HCT116 (cell line): ENCODE results near the gene C22orf39. TPM values are rescaled to one million over a fixed set of nuclear protein-coding genes. Genes with fewer than 3 reads are reported as not detected.

Source experiments
- ATAC-seq: fragments of 200-7000 bp; cut with Tn5 transposase; 2 replicates; pipeline ENCODE4 v1.9.1; 2020; ENCODE audit warnings: mild to moderate bottlenecking, moderate library complexity
- BruUV-seq: library from RNA; stranded (reverse); fragments of 400-500 nt; replicated peaks from 2 replicates; lab custom pipeline; 2021; lab: Mats Ljungman, UMichigan
- CTCF ChIA-PET: fragments of 300-600 bp; sonication (Branson Sonifier 250); formaldehyde crosslinking; loops from one replicate; lab custom pipeline; 2021; ENCODE audit warnings: antibody characterized with exemption; lab: Charles Lee
- POLR2A ChIA-PET: fragments of 300-600, 350-600 bp; sonication (Branson Sonifier 250); formaldehyde crosslinking; loops from one replicate; lab custom pipeline; 2021; ENCODE audit warnings: antibody characterized with exemption; lab: Charles Lee
- RAD21 ChIA-PET, 2 experiments: fragments of 300-600 bp; sonication (Branson Sonifier 250); formaldehyde crosslinking; loops; one replicate each; lab custom pipeline; 2023; ENCODE audit warnings: low total read pairs in 2 of 2; ENCODE audit not compliant: uncharacterized antibody in 2 of 2, unreplicated experiment in 2 of 2, low non-redundant PET in 1 of 2; lab: Charles Lee
- DNase-seq: peaks from one replicate; pipeline ENCODE4 v3.0.0-alpha.2; 2010; ENCODE audit warnings: low read depth, low spot score
- H2AFZ ChIP-seq: fragments of 200-600 bp; shearing (Covaris generic), sonication (generic); 2 replicates; pipeline ENCODE4 v1.6.1; 2017; ENCODE audit warnings: low read depth, mixed run types, mixed read lengths, antibody characterized with exemption, low read length; ENCODE audit not compliant: poor library complexity, severe bottlenecking
- H3K27ac ChIP-seq: 2 replicates; pipeline ENCODE4 v1.5.1; 2012; ENCODE audit warnings: low read depth, low read length
- H3K27me3 ChIP-seq: fragments of 200-600 bp; sonication (generic); 2 replicates; pipeline ENCODE4 v1.6.1; 2016; ENCODE audit warnings: mixed run types, low read length, mixed read lengths; ENCODE audit not compliant: insufficient read depth
- H3K36me3 ChIP-seq, 2 experiments: fragments of 200-500 bp in 1 of 2; fragments of 200-600 bp in 1 of 2; sonication (Bioruptor generic) in 1 of 2; sonication (generic) in 1 of 2; 2 replicates each; pipeline versions ENCODE4 v1.5.1 to v1.6.1; 2014 to 2016; ENCODE audit warnings: low read length in 2 of 2, inconsistent platforms in 1 of 2, mixed read lengths in 1 of 2, mixed run types in 1 of 2; ENCODE audit not compliant: insufficient read depth in 2 of 2, control insufficient read depth in 1 of 2
- H3K4me1 ChIP-seq, 2 experiments: fragments of 200-600 bp in 1 of 2; sonication (generic) in 1 of 2; 2 replicates each; pipeline versions ENCODE4 v1.5.1 to v1.6.1; 2012 to 2017; ENCODE audit warnings: low read length in 2 of 2, inconsistent platforms in 1 of 2, mild to moderate bottlenecking in 1 of 2, mixed read lengths in 1 of 2, mixed run types in 1 of 2, moderate library complexity in 1 of 2; ENCODE audit not compliant: insufficient read depth in 2 of 2, control insufficient read depth in 1 of 2
- H3K4me2 ChIP-seq: fragments of 200-600 bp; sonication (generic); 2 replicates; pipeline ENCODE4 v1.6.1; 2017; ENCODE audit warnings: mixed run types, low read length, mixed read lengths
- H3K4me3 ChIP-seq, 2 experiments: fragments of 200-600 bp in 1 of 2; sonication (generic) in 1 of 2; replicated peaks in 1 of 2; 2 replicates each; pipeline ENCODE4 v1.5.1; 2011 to 2016; ENCODE audit warnings: low read length in 2 of 2, control low read depth in 1 of 2, low read depth in 1 of 2, mild to moderate bottlenecking in 1 of 2, mixed read lengths in 1 of 2, mixed run types in 1 of 2
- H3K79me2 ChIP-seq: fragments of 200-600 bp; sonication (generic); 2 replicates; pipeline ENCODE4 v1.6.1; 2017; ENCODE audit warnings: mild to moderate bottlenecking, mixed run types, low read length, moderate library complexity, mixed read lengths; ENCODE audit not compliant: insufficient read depth
- H3K9ac ChIP-seq: fragments of 200-600 bp; sonication (generic); 2 replicates; pipeline ENCODE4 v1.6.1; 2016; ENCODE audit warnings: low read length, mixed read lengths
- H3K9me2 ChIP-seq: fragments of 200-600 bp; sonication (generic), shearing (Covaris generic); 2 replicates; pipeline ENCODE4 v1.6.1; 2017; ENCODE audit warnings: mixed run types, mild to moderate bottlenecking, moderate library complexity; ENCODE audit not compliant: insufficient read depth
- H3K9me3 ChIP-seq, 2 experiments: fragments of 200-500 bp in 1 of 2; fragments of 200-600 bp in 1 of 2; sonication (Bioruptor generic) in 1 of 2; sonication (generic) in 1 of 2; 2 replicates each; pipeline ENCODE4 v1.6.1; 2014 to 2017; ENCODE audit warnings: low read length in 2 of 2, mixed read lengths in 2 of 2, inconsistent platforms in 1 of 2, low read depth in 1 of 2, mild to moderate bottlenecking in 1 of 2, mixed run types in 1 of 2, moderate library complexity in 1 of 2; ENCODE audit not compliant: control insufficient read depth in 1 of 2, insufficient read depth in 1 of 2
- H4K20me1 ChIP-seq: fragments of 200-600 bp; sonication (generic), shearing (Covaris generic); 2 replicates; pipeline ENCODE4 v1.6.1; 2017; ENCODE audit warnings: mixed run types, mild to moderate bottlenecking, moderate library complexity; ENCODE audit not compliant: insufficient read depth
- CEBPB ChIP-seq: IDR thresholded peaks from 2 replicates; pipeline ENCODE4 v1.6.1; 2012; ENCODE audit warnings: low read depth
- EGR1 ChIP-seq: IDR thresholded peaks from 2 replicates; pipeline ENCODE4 v1.6.1; 2012; ENCODE audit warnings: low read depth
- FOSL1 ChIP-seq: IDR thresholded peaks from 2 replicates; pipeline ENCODE4 v1.6.1; 2012; ENCODE audit warnings: low read depth
- RAD21 ChIP-seq: IDR thresholded peaks from 2 replicates; pipeline ENCODE4 v1.6.1; 2012; ENCODE audit warnings: low read depth, mild to moderate bottlenecking
- TCF7L2 ChIP-seq: IDR thresholded peaks from 2 replicates; pipeline ENCODE4 v1.7.0; 2011; ENCODE audit warnings: borderline replicate concordance, inconsistent platforms; ENCODE audit not compliant: insufficient read depth, insufficient read length; ENCODE audit errors: extremely low read depth
- ZFX ChIP-seq: fragments of 450-650 bp; IDR thresholded peaks from 2 replicates; pipeline ENCODE4 v1.6.1; 2017
- intact Hi-C: fragments of 100-400 bp; cut with micrococcal nuclease; formaldehyde crosslinking; loops from 2 replicates; pipeline ENCODE4 v1.10.0; 2022
- total RNA-seq: library from RNA; stranded (reverse); gene quantifications from one replicate; pipeline ENCODE4 v1.2.1, GENCODE V29; 2021; ENCODE audit not compliant: unreplicated experiment
- TF ChIP-seq, protein P1 (sequence below): IDR thresholded peaks from 2 replicates; pipeline ENCODE4 v1.6.1; 2012; ENCODE audit warnings: low read depth
- TF ChIP-seq, protein P2 (sequence below), 3 experiments: fragments of 200-600 bp in 1 of 3; sonication (generic) in 1 of 3; IDR thresholded peaks in 2 of 3; conservative IDR thresholded peaks in 1 of 3; 2 replicates each; pipeline ENCODE4 v1.5.1; 2012 to 2017; ENCODE audit warnings: low read depth in 2 of 3, low read length in 2 of 3, antibody characterized with exemption in 1 of 3, borderline replicate concordance in 1 of 3, control low read depth in 1 of 3, mild to moderate bottlenecking in 1 of 3, mixed read lengths in 1 of 3, mixed run types in 1 of 3, moderate library complexity in 1 of 3; ENCODE audit not compliant: insufficient read depth in 1 of 3

C22orf39 gene
- total RNA-seq, 1 experiment from 2014 or later: 17.7 TPM

- peaks cover 19% of the 10 kb centered on the region for H3K79me2 ChIP-seq
- no peaks in the 10 kb centered on the region for H3K27me3 ChIP-seq
- H3K9me3 ChIP-seq: no peaks in the 10 kb centered on the region
- CTCF ChIA-PET: interaction anchor here (1.1 kb wide), 1 partner anchor 9 kb away, joined by 5 read pairs; no protein-coding TSS in a partner anchor
- POLR2A ChIA-PET: interaction anchor here (1.1 kb wide), 1 partner anchor 15 kb away, joined by 3 read pairs; the partner anchor contains the start of gene CDC45
- ATAC-seq: no peak
- no peaks in the 10 kb centered on the region for H4K20me1 ChIP-seq
- no peaks in the 10 kb centered on the region for H3K4me1 ChIP-seq
- peaks cover 55 to 57% of the 10 kb centered on the region in 2 experiments for H3K36me3 ChIP-seq
- H3K4me3 ChIP-seq: no peak overlapping the region
- intact Hi-C loops: no loop called here
- TF ChIP-seq, protein P1, sequence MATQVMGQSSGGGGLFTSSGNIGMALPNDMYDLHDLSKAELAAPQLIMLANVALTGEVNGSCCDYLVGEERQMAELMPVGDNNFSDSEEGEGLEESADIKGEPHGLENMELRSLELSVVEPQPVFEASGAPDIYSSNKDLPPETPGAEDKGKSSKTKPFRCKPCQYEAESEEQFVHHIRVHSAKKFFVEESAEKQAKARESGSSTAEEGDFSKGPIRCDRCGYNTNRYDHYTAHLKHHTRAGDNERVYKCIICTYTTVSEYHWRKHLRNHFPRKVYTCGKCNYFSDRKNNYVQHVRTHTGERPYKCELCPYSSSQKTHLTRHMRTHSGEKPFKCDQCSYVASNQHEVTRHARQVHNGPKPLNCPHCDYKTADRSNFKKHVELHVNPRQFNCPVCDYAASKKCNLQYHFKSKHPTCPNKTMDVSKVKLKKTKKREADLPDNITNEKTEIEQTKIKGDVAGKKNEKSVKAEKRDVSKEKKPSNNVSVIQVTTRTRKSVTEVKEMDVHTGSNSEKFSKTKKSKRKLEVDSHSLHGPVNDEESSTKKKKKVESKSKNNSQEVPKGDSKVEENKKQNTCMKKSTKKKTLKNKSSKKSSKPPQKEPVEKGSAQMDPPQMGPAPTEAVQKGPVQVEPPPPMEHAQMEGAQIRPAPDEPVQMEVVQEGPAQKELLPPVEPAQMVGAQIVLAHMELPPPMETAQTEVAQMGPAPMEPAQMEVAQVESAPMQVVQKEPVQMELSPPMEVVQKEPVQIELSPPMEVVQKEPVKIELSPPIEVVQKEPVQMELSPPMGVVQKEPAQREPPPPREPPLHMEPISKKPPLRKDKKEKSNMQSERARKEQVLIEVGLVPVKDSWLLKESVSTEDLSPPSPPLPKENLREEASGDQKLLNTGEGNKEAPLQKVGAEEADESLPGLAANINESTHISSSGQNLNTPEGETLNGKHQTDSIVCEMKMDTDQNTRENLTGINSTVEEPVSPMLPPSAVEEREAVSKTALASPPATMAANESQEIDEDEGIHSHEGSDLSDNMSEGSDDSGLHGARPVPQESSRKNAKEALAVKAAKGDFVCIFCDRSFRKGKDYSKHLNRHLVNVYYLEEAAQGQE: no peak
- TF ChIP-seq CEBPB (no peak), FOSL1 (no peak), ZFX (no peak), RAD21 (no peak), TCF7L2 (no peak), EGR1 (no peak)
- TF ChIP-seq, protein P2, sequence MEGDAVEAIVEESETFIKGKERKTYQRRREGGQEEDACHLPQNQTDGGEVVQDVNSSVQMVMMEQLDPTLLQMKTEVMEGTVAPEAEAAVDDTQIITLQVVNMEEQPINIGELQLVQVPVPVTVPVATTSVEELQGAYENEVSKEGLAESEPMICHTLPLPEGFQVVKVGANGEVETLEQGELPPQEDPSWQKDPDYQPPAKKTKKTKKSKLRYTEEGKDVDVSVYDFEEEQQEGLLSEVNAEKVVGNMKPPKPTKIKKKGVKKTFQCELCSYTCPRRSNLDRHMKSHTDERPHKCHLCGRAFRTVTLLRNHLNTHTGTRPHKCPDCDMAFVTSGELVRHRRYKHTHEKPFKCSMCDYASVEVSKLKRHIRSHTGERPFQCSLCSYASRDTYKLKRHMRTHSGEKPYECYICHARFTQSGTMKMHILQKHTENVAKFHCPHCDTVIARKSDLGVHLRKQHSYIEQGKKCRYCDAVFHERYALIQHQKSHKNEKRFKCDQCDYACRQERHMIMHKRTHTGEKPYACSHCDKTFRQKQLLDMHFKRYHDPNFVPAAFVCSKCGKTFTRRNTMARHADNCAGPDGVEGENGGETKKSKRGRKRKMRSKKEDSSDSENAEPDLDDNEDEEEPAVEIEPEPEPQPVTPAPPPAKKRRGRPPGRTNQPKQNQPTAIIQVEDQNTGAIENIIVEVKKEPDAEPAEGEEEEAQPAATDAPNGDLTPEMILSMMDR (IDR thresholded peaks at IDR 0.05 in 2 of 3, conservative IDR thresholded peaks at IDR 0.05 in 1 of 3; ENCODE audit: borderline replicate concordance in 1 of 3, insufficient read depth in 1 of 3, low read depth in 2 of 3, low read length in 2 of 3): no peak
- H3K9me2 ChIP-seq: no peaks in the 10 kb centered on the region
- H3K27ac ChIP-seq: no peak overlapping the region
- H3K4me2 ChIP-seq: no peak overlapping the region
- H2AFZ ChIP-seq: no peak overlapping the region
- H3K9ac ChIP-seq: no peak overlapping the region
- RAD21 ChIA-PET: no interaction called here
- DNase-seq: no peak
- no TSS peak for BruUV-seq
Measured at GRCh38 chr22:19464975-19465374, 17.5 kb upstream of the C22orf39 start.
